GM12878 (cell line): ENCODE results near the gene CREB5. TPM values are rescaled to one million over a fixed set of nuclear protein-coding genes. Genes with fewer than 3 reads are reported as not detected.

Experiments
- BACH1 ChIP-seq: fragments of 450-650 bp; IDR thresholded peaks from 2 replicates; pipeline ENCODE4 v1.6.1; 2017; ENCODE audit warnings: mild to moderate bottlenecking, borderline replicate concordance
- CEBPB ChIP-seq, 2 experiments: fragments of 150-350 bp in 1 of 2; IDR thresholded peaks; 2 replicates each; pipeline ENCODE4 v1.6.1; 2012 to 2014; ENCODE audit warnings: low read depth in 2 of 2, low read length in 2 of 2, borderline replicate concordance in 1 of 2, inconsistent platforms in 1 of 2
- CHD1 ChIP-seq: IDR thresholded peaks from 2 replicates; pipeline ENCODE4 v1.6.1; 2012; ENCODE audit warnings: low read depth, low read length, improper control_type of control experiment
- E2F4 ChIP-seq: IDR thresholded peaks from 2 replicates; pipeline ENCODE4 v1.6.1; 2012; ENCODE audit warnings: low read depth, low read length, improper control_type of control experiment
- EED ChIP-seq: sonication (generic); IDR thresholded peaks from 2 replicates; pipeline ENCODE4 v1.6.1; 2016; ENCODE audit warnings: antibody characterized with exemption, low read depth
- FOS ChIP-seq: IDR thresholded peaks from 3 replicates; pipeline ENCODE4 v1.6.1; 2011; ENCODE audit warnings: borderline replicate concordance; ENCODE audit not compliant: insufficient read length; ENCODE audit errors: extremely low read depth
- GATAD2B ChIP-seq: fragments of 450-650 bp; conservative IDR thresholded peaks from 2 replicates; pipeline ENCODE4 v1.6.1; 2017; ENCODE audit warnings: low read depth, mild to moderate bottlenecking, moderate library complexity
- KAT2A ChIP-seq: conservative IDR thresholded peaks from 2 replicates; pipeline ENCODE4 v1.6.1; 2011; ENCODE audit warnings: low read depth, low read length; ENCODE audit not compliant: control insufficient read depth
- PAX5 ChIP-seq: IDR thresholded peaks from 2 replicates; pipeline ENCODE4 v1.6.1; 2011; ENCODE audit warnings: low read depth, low read length, borderline replicate concordance
- PRDM15 ChIP-seq: fragments of 450-650 bp; formaldehyde crosslinking; IDR thresholded peaks from 2 replicates; pipeline ENCODE4 v1.4.0; 2020; ENCODE audit warnings: mild to moderate bottlenecking, moderate library complexity
- RELA ChIP-seq: fragments of 450-650 bp; IDR thresholded peaks from 2 replicates; pipeline ENCODE4 v1.8.0; 2014; ENCODE audit warnings: borderline replicate concordance; ENCODE audit not compliant: partially characterized antibody
- SKIL ChIP-seq: fragments of 450-650 bp; IDR thresholded peaks from 2 replicates; pipeline ENCODE4 v1.6.1; 2017; ENCODE audit warnings: mild to moderate bottlenecking, low read depth, inconsistent platforms; ENCODE audit not compliant: poor library complexity, severe bottlenecking
- SMARCA5 ChIP-seq: fragments of 450-650 bp; IDR thresholded peaks from 2 replicates; pipeline ENCODE4 v1.6.1; 2017; ENCODE audit warnings: mild to moderate bottlenecking
- SMC3 ChIP-seq: IDR thresholded peaks from 2 replicates; pipeline ENCODE4 v1.6.1; 2011; ENCODE audit warnings: low read length, improper control_type of control experiment, borderline replicate concordance
- SREBF2 ChIP-seq: IDR thresholded peaks from 2 replicates; pipeline ENCODE4 v1.6.1; 2012; ENCODE audit warnings: mild to moderate bottlenecking, low read length
- WRNIP1 ChIP-seq: IDR thresholded peaks from 2 replicates; pipeline ENCODE4 v1.6.1; 2011; ENCODE audit warnings: low read depth, low read length, improper control_type of control experiment, borderline replicate concordance
- ZBTB40 ChIP-seq: fragments of 450-650 bp; IDR thresholded peaks from 2 replicates; pipeline ENCODE4 v1.6.1; 2016; ENCODE audit warnings: mild to moderate bottlenecking, moderate library complexity, borderline replicate concordance
- ZNF24 ChIP-seq: fragments of 450-650 bp; IDR thresholded peaks from 2 replicates; pipeline ENCODE4 v1.6.1; 2017; ENCODE audit warnings: antibody characterized with exemption, mild to moderate bottlenecking
- polyA plus RNA-seq, 11 experiments: library from polyadenylated mRNA; depleted of rRNA in 4 of 11; unstranded in 6 of 11; stranded (reverse) in 5 of 11; fragments of >200 nt; fragmentation: Nextera tagmentation in 4 of 11; fragmentation: Illumina TruSeq in 1 of 11; extraction: Ambion mirVana in 4 of 11; extraction: Trizol in 1 of 11; gene quantifications; 1 replicate in 1 of 11; 2 replicates in 10 of 11; pipeline versions ENCODE4 v1.2.1 to v1.2.3, GENCODE V29; 2011 to 2016; ENCODE audit warnings: inconsistent platforms in 2 of 11, missing spikeins in 2 of 11, low read depth in 1 of 11
- total RNA-seq, 4 experiments: library from RNA; depleted of rRNA in 3 of 4; stranded (reverse); fragments of >200 nt in 3 of 4; fragmentation: Illumina TruSeq in 1 of 4; extraction: Trizol in 1 of 4; gene quantifications; 2 replicates each; pipeline versions ENCODE4 v1.2.1 to v1.2.3, GENCODE V29; 2013 to 2021

Gene CREB5
- total and polyA plus RNA-seq, 10 of the 15 experiments (the other 5 are each of a cell fraction or from before 2014, with no cell fraction given), result 12.9 to 74.1 (median 53.0) TPM

- 0 out of 2 replicates have a peak, but pooled peaks have one; percentile 6 for TF ChIP-seq ZNF24
- TF ChIP-seq PAX5, result peak; percentile 88; the same call in 1 of the 2 replicates
- TF ChIP-seq WRNIP1, result no peak
- TF ChIP-seq PRDM15 (CRISPR knock-in tag), result no peak; the same call in 1 of the 2 replicates
- TF ChIP-seq E2F4, result no peak
- no peak for TF ChIP-seq FOS
- peak in 1 of 2 experiments; percentile 88; a peak in 1 of 4 replicates for TF ChIP-seq CEBPB (IDR thresholded peaks at IDR 0.05; ENCODE audit: borderline replicate concordance in 1 of 2, low read depth in 2 of 2, low read length in 2 of 2)
- TF ChIP-seq SMC3, result peak; percentile 24; the same call in 1 of the 2 replicates
- peak; percentile 97 for TF ChIP-seq SKIL
- TF ChIP-seq KAT2A, result no peak
- peak; percentile 88 for TF ChIP-seq GATAD2B
- no peak for TF ChIP-seq RELA
- TF ChIP-seq SMARCA5, result 0 out of 2 replicates have a peak, but pooled peaks have one; percentile 30
- no peak for TF ChIP-seq SREBF2
- peak; percentile 94 for TF ChIP-seq EED
- TF ChIP-seq BACH1, result no peak
- TF ChIP-seq CHD1, result no peak
- TF ChIP-seq ZBTB40, result no peak
These were observed 69.0 kb downstream of the CREB5 start (continued) for GRCh38 chr7:28481091-28481926.
